Mammary epithelial cell (primary cell): ENCODE data around the gene TMEM170A.

ENCODE experiments used
- EZH2 ChIP-seq: IDR thresholded peaks from 2 replicates; pipeline ENCODE4 v1.6.1; 2012; ENCODE audit warnings: low read length, inconsistent platforms, borderline replicate concordance
- TF ChIP-seq, protein P1 (sequence below), 2 donors: IDR thresholded peaks in 1 of 2; conservative IDR thresholded peaks in 1 of 2; 2 replicates each; pipeline ENCODE4 v1.5.1; 2011 to 2012; ENCODE audit warnings: inconsistent platforms in 2 of 2, low read length in 2 of 2, mild to moderate bottlenecking in 2 of 2, control low read depth in 1 of 2, low read depth in 1 of 2; ENCODE audit not compliant: insufficient read depth in 1 of 2; ENCODE audit errors: extremely low read depth in 1 of 2

DNA sequence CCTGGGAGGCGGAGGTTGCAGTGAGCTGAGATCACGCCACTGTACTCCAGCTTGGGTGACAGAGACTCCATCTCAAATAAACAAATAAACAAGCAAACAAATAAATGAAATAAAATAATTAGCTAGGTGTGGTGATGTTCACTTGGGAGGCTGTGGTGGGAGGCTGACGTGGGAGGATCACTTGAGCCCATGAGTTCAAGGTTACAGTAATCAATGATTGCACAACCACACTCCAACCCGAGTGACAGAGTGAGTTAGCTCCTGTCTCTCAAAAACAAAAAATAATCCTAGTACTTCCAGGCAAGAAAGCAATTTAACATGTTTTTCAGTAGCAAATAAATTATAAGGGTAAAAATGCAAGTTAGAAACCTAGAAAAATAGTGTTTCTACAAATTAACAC, 57.5 kb downstream of the TMEM170A start:
- TF ChIP-seq, protein P1, sequence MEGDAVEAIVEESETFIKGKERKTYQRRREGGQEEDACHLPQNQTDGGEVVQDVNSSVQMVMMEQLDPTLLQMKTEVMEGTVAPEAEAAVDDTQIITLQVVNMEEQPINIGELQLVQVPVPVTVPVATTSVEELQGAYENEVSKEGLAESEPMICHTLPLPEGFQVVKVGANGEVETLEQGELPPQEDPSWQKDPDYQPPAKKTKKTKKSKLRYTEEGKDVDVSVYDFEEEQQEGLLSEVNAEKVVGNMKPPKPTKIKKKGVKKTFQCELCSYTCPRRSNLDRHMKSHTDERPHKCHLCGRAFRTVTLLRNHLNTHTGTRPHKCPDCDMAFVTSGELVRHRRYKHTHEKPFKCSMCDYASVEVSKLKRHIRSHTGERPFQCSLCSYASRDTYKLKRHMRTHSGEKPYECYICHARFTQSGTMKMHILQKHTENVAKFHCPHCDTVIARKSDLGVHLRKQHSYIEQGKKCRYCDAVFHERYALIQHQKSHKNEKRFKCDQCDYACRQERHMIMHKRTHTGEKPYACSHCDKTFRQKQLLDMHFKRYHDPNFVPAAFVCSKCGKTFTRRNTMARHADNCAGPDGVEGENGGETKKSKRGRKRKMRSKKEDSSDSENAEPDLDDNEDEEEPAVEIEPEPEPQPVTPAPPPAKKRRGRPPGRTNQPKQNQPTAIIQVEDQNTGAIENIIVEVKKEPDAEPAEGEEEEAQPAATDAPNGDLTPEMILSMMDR (conservative IDR thresholded peaks at IDR 0.05 in 1 of 2, IDR thresholded peaks at IDR 0.05 in 1 of 2; ENCODE audit: extremely low read depth in 1 of 2, insufficient read depth in 1 of 2, low read depth in 1 of 2, low read length in 2 of 2), result no peak
- TF ChIP-seq EZH2, result no peak
